Measurements from ENCODE around the gene ZNF836.

DNA sequence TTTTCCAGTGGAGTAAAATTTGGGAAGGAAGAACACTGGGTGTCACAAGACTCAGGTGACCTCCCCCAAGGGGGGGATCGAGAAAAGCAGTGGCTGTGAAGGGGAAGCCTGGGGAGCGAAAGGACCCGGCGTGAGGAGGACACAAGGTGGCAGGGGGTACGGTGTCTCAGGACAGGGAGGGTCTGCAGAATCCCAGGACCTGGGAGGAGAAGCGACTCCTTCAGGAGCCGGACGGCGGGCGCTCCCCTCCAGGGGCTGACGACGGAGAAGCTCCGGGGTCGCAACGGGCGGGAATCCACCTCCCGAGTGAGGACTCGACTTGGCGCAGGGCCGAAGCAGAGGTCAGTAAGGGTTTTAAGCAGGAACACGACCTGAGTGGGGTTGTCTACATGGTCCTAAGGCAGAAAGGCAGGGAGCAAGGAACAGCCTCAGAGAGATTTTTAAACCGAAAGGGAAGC, 529 bp downstream of the ZNF836 start:
- TF ChIP-seq TARDBP (IDR thresholded peaks at IDR 0.05) (no peak), GABPB1 (CRISPR knock-in tag; IDR thresholded peaks at IDR 0.05) (no peak), HDAC8 (tag; IDR thresholded peaks at IDR 0.05) (no peak), CHCHD3 (CRISPR knock-in tag; IDR thresholded peaks at IDR 0.05) (no peak), CEBPB (tag; IDR thresholded peaks at IDR 0.05) (no peak), PREB (CRISPR knock-in tag; IDR thresholded peaks at IDR 0.05) (no peak), RNF2 (IDR thresholded peaks at IDR 0.05) (no peak), CREB1 (IDR thresholded peaks at IDR 0.05) (no peak), CREB1 (CRISPR knock-in tag; IDR thresholded peaks at IDR 0.05) (no peak), SREBF2 (CRISPR knock-in tag; IDR thresholded peaks at IDR 0.05) (no peak)

All from K562 (cell line).